Brain microvascular endothelial cell (primary cell): ENCODE results near the gene NIPAL4.

ENCODE experiments used
- DNase-seq: peaks from one replicate; pipeline ENCODE4 v3.0.0-alpha.2; 2020
- H3K27ac ChIP-seq: fragments of 250-450 bp; sonication (Bioruptor Pico); 2 replicates; pipeline ENCODE4 v1.5.1; 2020; ENCODE audit warnings: mild to moderate bottlenecking, moderate library complexity
- H3K27me3 ChIP-seq: fragments of 250-450 bp; sonication (Bioruptor Pico); replicated peaks from 2 replicates; pipeline ENCODE4 v1.5.1; 2020; ENCODE audit warnings: mild to moderate bottlenecking
- H3K36me3 ChIP-seq: fragments of 250-450 bp; sonication (Bioruptor Pico); replicated peaks from 2 replicates; pipeline ENCODE4 v1.5.1; 2020; ENCODE audit warnings: mild to moderate bottlenecking
- H3K4me3 ChIP-seq: 2 replicates; pipeline ENCODE4 v1.5.1; 2011; ENCODE audit warnings: low read depth, mild to moderate bottlenecking, control low read depth, low read length, moderate library complexity
- CTCF ChIP-seq: IDR thresholded peaks from 2 replicates; pipeline ENCODE4 v1.5.1; 2011; ENCODE audit warnings: low read depth, mild to moderate bottlenecking, moderate library complexity, low read length, control low read depth, inconsistent platforms; ENCODE audit errors: missing control alignments
- in situ Hi-C: cut with HindIII; loops from 2 replicates; pipeline ENCODE4 v1.10.0; 2017; ENCODE audit warnings: low sequenced_read_pairs, low pct_ligation_motif_present

NIPAL4 gene

GRCh38 chr5:157520911-157521703 lies 61.1 kb downstream of the NIPAL4 start:
- H3K4me3 ChIP-seq, result no peak overlapping the region
- H3K27me3 ChIP-seq, result no peaks in the 10 kb centered on the region
- peaks cover 60% of the 10 kb centered on the region for H3K36me3 ChIP-seq
- no peak overlapping the region for H3K27ac ChIP-seq
- TF ChIP-seq CTCF, result peak; percentile 46
- in situ Hi-C loops, result no loop called here
- DNase-seq, result no peak

- Histone ChIP-seq H3K36me3 (peaks cover 62% of the 10 kb centered on the region), H3K27ac (no peak overlapping the region), H3K27me3 (no peaks in the 10 kb centered on the region), H3K4me3 (no peak overlapping the region)
- in situ Hi-C loops, result no loop called here
- no peak for DNase-seq
- TF ChIP-seq CTCF, result no peak
Measured at GRCh38 chr5:157521704-157522029, 61.7 kb downstream of the NIPAL4 start.

GRCh38 chr5:157523976-157524375 lies 64.0 kb downstream of the NIPAL4 start:
- Histone ChIP-seq H3K4me3 (no peak overlapping the region), H3K36me3 (peaks cover 70% of the 10 kb centered on the region), H3K27ac (no peak overlapping the region), H3K27me3 (no peaks in the 10 kb centered on the region)
- in situ Hi-C loops, result no loop called here
- no peak for TF ChIP-seq CTCF
- DNase-seq, result no peak
